Osteoblast (primary cell): ENCODE measurements around the gene ASPSCR1. TPM values are rescaled to one million over a fixed set of nuclear protein-coding genes. Genes with fewer than 3 reads are reported as not detected.

Experiments used
- DNase-seq: peaks from one replicate; pipeline ENCODE4 v3.0.0; 2011; ENCODE audit warnings: low spot score, mixed read lengths; ENCODE audit not compliant: insufficient read length; ENCODE audit errors: missing footprints
- H2AFZ ChIP-seq: 2 replicates; pipeline ENCODE4 v1.6.0; 2011; ENCODE audit warnings: mild to moderate bottlenecking, low read length
- H3K27ac ChIP-seq: 2 replicates; pipeline ENCODE4 v1.5.1; 2011; ENCODE audit warnings: mild to moderate bottlenecking, low read depth, low read length, moderate library complexity
- H3K27me3 ChIP-seq: 2 replicates; pipeline ENCODE4 v1.6.0; 2012; ENCODE audit warnings: mild to moderate bottlenecking, control low read depth, inconsistent platforms, low read length, moderate library complexity; ENCODE audit not compliant: insufficient read depth
- H3K36me3 ChIP-seq: 2 replicates; pipeline ENCODE4 v1.5.1; 2011; ENCODE audit warnings: mild to moderate bottlenecking, low read length, control low read depth, moderate library complexity; ENCODE audit not compliant: insufficient read depth
- H3K4me1 ChIP-seq: 2 replicates; pipeline ENCODE4 v1.5.1; 2011; ENCODE audit warnings: mild to moderate bottlenecking, low read length, control low read depth, moderate library complexity; ENCODE audit not compliant: insufficient read depth
- H3K4me2 ChIP-seq: 2 replicates; pipeline ENCODE4 v1.6.0; 2011; ENCODE audit warnings: mild to moderate bottlenecking, low read length; ENCODE audit not compliant: insufficient read depth
- H3K4me3 ChIP-seq: fragments of 200-600 bp; sonication (generic); 3 replicates; pipeline ENCODE4 v1.5.1; 2012; ENCODE audit warnings: mild to moderate bottlenecking, low read length, inconsistent platforms; ENCODE audit not compliant: insufficient read depth
- H3K79me2 ChIP-seq: 2 replicates; pipeline ENCODE4 v1.6.0; 2012; ENCODE audit warnings: mild to moderate bottlenecking, low read length, control low read depth, inconsistent platforms; ENCODE audit not compliant: insufficient read depth
- H3K9me3 ChIP-seq: 2 replicates; pipeline ENCODE4 v1.5.1; 2011; ENCODE audit warnings: low read depth, low read length, control low read depth
- H4K20me1 ChIP-seq: 2 replicates; pipeline ENCODE4 v1.6.0; 2012; ENCODE audit warnings: mild to moderate bottlenecking, low read length, control low read depth; ENCODE audit not compliant: insufficient read depth
- CTCF ChIP-seq: IDR thresholded peaks from 2 replicates; pipeline ENCODE4 v1.5.1; 2011; ENCODE audit warnings: mild to moderate bottlenecking, low read depth, low read length, moderate library complexity; ENCODE audit errors: extremely low read depth
- total RNA-seq: library from RNA; depleted of rRNA; stranded (reverse); fragments of >200 nt; gene quantifications from 2 replicates; pipeline ENCODE4 v1.2.3, GENCODE V29; 2012

The ASPSCR1 gene
- total RNA-seq, 1 donor: 35.8 TPM

DNA sequence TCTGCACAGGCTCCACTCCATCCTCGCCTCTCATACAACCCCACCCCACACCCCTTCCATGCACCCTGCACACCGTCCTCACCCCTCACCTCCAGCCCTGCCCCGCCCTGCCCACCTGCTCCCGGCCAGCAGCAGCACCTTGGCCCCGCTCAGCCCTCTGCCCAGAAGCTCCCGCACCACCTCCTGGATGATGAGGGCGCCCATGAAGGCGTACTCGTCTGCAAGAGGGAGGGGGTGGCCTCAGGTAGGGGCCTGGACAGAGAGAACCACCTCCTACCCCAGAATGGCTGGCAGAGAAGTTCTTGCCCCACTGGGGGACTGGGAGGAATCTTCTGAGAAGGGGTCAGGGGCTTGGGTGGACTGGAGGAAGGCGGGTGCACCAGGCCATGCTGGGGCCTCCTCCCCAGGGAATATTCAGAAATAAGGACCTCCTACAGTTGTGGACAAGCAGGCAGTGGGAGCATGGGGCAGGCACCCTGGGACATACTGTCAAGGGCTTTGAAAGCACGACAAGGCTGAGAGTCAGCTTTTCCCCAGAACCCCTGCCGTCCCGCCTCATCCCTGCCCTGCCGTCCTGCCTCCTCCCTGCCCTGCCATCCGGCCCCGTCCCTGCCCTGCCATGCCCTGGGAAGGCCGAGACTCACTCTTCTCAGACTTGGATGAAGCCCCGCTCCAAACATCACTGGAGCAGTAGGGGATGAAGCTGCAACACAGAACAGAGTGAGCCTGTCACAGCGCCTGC, 19.6 kb upstream of the ASPSCR1 start:
- no peak overlapping the region for H3K4me3 ChIP-seq

DNA sequence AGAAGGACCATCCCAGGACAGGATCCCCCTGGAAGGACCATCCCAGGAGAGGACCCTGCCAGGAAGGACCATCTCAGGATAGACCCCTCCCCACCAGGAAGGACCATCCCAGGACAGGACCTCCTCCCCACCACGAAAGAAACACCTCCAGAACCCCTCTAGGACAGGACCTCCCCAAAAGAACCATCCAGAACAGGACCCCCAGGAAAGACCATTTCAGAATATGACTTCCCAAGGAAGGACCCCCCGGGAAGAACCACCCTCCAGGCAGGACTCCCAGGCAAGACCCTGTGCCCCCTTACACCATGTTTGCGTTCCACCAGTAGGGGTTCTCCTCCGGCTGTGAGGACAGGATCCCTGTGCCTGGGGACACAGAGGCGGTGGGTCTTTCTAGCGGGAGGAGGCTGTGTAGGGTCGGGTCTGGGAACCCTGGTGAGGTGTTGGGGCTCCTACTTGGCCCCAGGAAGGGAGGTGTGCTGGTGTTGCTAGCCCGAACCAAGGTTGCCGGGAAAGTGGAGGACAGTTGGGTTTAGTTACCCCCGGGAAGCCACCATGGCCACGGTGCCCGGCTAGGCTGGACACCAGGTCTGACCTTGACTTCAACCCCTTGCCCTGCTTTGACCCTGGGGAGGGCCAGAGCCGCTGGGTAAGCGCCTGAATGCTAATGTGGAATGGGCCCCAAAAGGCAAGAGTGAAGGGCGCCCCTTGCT, 18.6 kb upstream of the ASPSCR1 start:
- no peak for TF ChIP-seq CTCF
- no peak overlapping the region for H3K4me2 ChIP-seq

More for the DNA sequence above, 19.6 kb upstream of the ASPSCR1 start:
- Histone ChIP-seq H2AFZ (no peak overlapping the region), H3K27ac (no peak overlapping the region), H3K79me2 (no peaks in the 10 kb centered on the region), H3K9me3 (no peaks in the 10 kb centered on the region), H4K20me1 (peaks cover 3% of the 10 kb centered on the region), H3K4me1 (no peaks in the 10 kb centered on the region), H3K4me2 (no peak overlapping the region), H3K36me3 (no peaks in the 10 kb centered on the region), H3K27me3 (peaks cover 38% of the 10 kb centered on the region)
- no peak for TF ChIP-seq CTCF
- peak; percentile 77 for DNase-seq

DNA sequence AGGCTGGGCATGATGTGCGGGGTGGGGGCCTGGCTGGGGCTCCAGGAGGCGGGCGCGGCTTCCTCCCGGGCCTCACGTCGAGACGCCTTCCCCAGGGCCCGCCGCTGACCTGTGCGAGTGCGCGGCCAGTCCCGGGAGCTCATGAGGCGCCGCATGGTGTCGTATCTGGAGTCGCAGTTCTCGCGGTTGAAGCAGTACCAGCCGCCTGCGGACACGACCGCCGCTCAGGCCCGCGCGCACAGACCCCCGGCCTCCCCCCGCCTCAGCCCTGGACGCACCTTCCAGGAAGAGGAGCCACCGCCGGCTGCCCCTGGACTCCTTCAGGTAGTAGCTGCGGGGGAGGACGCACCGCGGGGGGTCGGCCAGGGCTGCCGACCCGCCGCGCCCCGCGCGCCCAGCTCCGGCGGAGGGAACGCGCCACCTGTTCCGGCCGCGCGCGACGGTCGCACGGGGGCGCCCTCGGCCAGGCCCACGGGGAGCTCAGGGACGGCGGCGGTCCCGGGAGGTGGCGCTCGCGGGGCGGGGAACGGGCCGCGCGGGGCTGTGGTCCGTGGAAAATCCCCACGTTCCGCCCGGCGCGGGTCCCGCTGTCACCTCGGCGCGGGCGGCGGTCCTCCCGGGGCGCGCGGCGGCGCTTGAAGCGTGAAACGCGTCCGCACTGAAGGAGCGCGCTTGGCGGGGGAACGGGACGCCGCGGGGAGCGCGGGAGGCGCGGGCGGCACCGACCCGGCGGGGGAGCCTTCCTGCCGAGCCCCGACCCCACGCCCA, 17.9 kb upstream of the ASPSCR1 start:
- Histone ChIP-seq H3K27ac (no peak overlapping the region), H3K9me3 (no peaks in the 10 kb centered on the region), H3K79me2 (no peaks in the 10 kb centered on the region), H3K27me3 (peaks cover 45% of the 10 kb centered on the region), H3K36me3 (no peaks in the 10 kb centered on the region), H2AFZ (no peak overlapping the region), H4K20me1 (peaks cover 3% of the 10 kb centered on the region), H3K4me1 (no peaks in the 10 kb centered on the region), H3K4me2 (peak overlapping the region; percentile 53), H3K4me3 (peak overlapping the region; percentile 35)
- TF ChIP-seq CTCF: peak; percentile 42
- DNase-seq: peak; percentile 97

More for the DNA sequence above, 18.6 kb upstream of the ASPSCR1 start:
- H3K4me3 ChIP-seq: no peak overlapping the region
- H2AFZ ChIP-seq: no peak overlapping the region
- no peaks in the 10 kb centered on the region for H3K4me1 ChIP-seq
- peaks cover 43% of the 10 kb centered on the region for H3K27me3 ChIP-seq
- no peak overlapping the region for H3K27ac ChIP-seq
- no peaks in the 10 kb centered on the region for H3K79me2 ChIP-seq
- peaks cover 3% of the 10 kb centered on the region for H4K20me1 ChIP-seq
- DNase-seq: peak; percentile 73
- no peaks in the 10 kb centered on the region for H3K36me3 ChIP-seq
- no peaks in the 10 kb centered on the region for H3K9me3 ChIP-seq
